RCC 7860 (cell line): ENCODE measurements around the gene LRG1.
A peak's percentile ranks its signal among the peaks of the same experiment; 100 is the strongest.
"Not testable (repeated sequence)": the region's sequence is repeated elsewhere in the genome, so short reads cannot be mapped to it uniquely, and the experiment has no call there.

Source experiments
- DNase-seq: peaks from one replicate; pipeline ENCODE4 v3.0.0-alpha.2; 2015; ENCODE audit warnings: low spot score
- FAIRE-seq: peaks from 2 replicates; lab custom pipeline; 2012; peaks lifted over from hg19 to GRCh38; lab: Jason Lieb, UNC

The LRG1 gene

DNA sequence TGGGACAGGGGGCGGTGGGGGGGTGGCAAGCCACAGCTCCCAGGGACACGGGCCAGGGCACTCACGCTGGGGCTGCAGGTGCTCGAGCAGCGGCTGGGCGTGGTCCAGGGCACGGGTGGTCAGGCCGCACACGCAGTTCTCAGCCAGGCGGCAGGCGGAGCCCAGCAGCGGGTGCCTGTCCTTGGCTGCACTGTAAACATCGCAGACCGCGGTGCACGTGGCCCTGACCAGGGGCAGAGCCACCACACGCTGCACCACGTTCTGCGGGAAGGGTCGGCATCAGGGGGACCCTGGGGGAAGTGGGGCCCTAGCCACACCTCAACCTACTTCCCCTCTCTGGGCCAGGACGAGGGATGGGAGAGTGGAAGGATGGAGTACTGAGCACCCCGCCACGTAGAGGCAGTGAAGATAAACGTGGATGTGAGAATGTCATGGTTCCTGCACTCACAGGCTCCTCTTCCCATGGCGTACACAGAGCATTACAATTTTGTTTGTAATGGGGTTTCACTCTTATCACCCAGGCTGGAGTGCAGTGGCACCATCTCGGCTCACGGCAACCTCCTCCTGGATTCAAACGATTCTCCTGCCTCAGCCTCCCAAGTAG, 8.2 kb downstream of the LRG1 start:
- no peak for FAIRE-seq

DNA sequence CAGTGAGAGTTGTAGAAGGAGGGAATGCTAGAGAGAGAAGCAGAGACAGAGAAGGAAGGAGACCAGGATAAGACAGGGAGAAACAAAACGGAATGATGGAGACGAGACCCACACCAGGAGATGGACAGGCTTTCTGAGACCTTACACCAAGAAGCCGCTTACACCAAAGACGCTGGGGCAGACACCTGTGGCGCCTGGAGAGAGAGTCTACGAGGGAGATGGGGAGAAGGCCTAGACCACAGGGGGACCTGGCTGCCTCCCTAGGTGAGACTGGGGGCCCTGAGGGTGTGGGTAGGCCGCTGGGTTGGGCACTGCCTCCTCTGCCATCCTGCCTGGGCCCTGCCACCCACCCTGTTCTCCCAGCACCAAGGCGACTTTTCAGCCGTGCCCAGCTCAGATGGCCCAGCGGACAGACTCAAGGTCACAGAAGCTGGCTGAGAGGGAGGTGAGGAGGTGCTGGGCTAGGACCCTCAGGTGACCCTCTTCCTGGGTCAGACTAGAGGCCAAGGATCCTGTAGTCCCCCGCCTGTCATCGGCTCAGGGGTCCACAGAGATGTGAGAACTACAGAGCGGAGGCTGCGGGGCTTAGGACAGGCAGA, 9.8 kb downstream of the LRG1 start:
- DNase-seq, result no peak
- no peak for FAIRE-seq

More for the DNA sequence above, 8.2 kb downstream of the LRG1 start:
- DNase-seq, result no peak

DNA sequence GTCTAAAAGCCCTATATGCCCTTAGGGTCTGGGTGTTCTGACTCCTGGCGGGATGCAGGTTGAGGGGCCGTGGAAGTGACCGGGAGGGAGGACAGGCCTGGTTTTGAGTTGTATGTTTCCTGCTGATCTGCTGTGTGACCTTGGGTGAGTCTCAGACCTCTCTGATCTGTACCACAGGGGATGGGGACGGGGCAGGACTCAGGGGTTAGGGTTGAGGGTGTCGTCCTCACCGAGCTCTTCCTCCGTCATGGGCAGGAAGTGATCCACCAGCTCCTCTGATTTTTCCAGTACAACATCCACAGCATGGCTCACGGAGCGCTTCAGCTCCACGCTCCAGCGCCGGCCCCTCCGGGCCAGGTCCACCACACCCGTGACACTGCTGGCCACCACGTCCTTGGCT, 11.0 kb downstream of the LRG1 start:
- DNase-seq (no peak), FAIRE-seq (no peak)

DNA sequence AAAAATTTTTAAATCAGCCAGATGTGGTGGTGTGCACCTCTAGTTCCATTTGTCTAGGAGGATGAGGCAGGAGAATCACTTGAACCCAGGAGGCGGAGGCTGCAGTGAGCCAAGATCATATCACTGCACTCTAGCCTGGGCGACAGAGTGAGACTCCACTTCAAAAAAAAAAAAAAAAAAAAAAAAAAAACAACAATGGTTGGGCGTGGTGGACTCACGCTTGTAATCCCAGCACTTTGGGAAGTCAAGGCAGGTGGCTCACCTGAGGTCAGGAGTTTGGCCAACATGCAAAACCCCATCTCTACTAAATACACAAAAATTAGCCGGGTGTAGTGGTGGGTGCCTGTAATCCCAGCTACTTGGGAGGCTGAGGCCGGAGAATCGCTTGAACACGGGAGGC, 12.5 kb downstream of the LRG1 start:
- not testable (repeated sequence) for DNase-seq, FAIRE-seq

DNA sequence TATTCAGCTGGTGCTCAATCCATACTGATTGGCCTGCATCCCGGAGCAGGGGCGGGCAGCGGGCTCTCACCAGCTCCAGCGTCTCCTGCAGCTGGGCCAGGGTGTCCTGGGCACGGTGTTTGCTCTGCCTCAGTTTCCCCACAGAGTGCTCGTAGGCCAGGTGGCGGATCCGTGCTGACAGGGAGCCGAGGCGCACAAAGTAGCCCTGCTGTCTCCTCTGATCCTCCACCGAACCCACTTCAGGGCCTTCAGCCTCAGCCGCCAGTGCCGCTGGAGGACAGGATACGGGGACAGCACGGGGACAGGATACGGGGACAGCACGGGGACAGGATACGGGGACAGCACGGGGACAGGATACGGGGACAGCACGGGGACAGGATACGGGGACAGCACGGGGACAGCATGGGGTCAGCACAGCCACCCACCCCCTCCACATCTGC, 14.3 kb downstream of the LRG1 start:
- no peak for FAIRE-seq

DNA sequence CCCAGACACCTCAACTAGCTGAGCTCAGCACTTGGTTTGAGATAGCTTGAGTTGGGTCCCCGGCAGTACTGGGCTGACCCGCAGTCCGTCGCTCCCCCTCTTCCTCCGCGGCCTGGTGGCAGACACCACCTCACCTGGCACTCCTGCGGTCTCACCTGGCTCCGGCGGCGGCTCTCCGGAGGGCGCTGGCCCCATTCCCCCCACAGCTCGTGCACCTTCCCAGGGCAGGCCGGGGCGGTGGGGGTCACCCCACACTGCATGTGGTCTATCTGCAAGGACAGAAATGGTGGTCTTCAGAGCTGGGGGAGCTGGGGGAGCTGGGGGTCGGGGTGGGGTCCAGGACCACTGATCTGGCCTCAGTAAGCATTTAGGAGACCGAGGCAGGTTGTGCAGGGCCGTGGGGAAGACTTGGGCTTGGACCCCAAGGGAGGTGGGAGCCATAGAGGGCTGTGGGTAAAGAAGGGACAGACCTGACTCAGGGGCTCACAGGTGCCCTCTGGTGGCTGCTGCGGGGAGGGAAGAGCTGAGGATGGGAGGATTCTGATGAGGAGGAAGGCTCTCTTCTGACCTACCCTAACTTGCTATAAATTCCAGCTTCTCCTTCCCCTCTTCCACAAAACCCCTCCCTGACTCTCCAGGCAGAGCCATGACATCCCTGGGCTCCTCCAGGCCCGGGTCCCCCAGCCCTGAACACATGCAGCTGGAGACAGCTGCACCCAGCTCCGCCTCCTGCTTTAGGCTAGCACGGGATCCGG, 14.9 kb downstream of the LRG1 start:
- FAIRE-seq, result no peak
- DNase-seq, result peak; percentile 33

More for the DNA sequence above, 14.3 kb downstream of the LRG1 start:
- DNase-seq, result no peak

DNA sequence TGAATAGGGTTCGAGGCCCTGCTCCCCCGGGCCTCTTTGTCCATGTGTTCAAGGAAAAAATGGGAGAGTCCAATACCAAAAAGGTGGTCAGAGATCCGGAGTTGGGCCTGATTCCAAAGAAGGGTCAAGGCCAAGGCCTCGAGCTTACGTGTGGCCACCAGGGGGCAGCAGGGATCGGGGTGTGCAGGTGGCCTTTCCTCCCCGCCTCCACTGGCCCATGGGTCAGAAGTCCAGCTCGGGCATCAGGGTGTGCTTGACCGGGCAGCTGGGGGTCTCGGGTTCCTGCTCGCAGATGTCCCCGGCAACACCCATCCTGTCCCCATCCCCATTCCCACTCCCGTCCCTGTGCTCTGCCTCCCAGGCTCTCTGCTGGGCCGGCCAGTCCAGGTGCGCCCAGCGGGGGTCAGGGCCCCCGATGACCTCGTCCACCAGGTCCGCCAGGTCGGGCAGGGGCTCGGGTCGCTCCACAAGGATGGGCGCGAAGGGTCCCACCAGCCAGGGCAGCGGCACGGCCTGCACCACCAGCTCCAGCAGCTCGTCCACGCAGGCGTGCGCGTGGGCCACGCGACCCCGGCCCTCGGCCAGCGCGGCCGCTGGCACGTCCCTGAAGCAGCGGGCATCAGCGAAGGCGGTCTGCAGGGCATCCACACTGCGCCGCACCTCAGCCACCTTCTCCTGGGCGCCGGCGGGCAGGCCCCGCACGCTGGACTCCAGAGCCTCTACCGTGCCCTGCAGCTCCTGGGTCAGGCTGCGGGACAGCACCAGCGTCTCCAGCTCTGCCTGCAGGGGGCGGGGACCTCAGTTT, 16.3 kb downstream of the LRG1 start:
- FAIRE-seq (no peak), DNase-seq (peak; percentile 13)

DNA sequence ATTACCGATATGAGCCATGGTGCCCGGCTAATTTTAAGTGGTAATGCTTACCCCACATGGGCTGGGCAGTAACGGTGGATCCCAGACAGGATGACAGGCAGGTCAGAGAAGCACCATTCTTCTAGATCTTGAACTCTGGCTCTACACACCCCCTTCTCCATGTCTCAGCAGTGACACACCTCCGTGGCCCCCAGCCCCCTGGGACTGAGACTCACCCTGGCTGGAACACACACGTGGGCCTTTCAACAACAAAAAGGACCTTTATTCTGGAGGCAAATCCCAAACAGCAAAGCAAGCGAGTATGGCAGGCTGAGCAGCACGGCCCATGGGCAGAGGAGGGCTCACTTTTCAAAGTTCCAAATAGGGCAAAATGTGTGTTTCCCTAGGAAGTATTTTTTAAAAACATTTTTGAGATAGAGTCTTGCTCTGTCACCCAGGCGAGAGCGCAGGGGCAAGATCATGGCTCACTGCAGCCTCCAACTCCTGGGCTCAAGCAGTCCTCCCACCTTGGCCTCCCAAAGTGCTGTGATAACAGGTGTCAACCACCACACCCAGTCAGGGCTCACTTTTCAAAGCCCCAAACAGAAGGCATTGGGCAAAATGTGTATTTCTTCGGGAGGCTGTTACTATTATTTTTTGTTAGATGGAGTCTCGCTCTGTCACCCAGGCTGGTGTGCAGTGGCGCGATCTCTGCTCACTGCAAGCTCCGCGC, 17.4 kb downstream of the LRG1 start:
- DNase-seq (no peak), FAIRE-seq (no peak)

DNA sequence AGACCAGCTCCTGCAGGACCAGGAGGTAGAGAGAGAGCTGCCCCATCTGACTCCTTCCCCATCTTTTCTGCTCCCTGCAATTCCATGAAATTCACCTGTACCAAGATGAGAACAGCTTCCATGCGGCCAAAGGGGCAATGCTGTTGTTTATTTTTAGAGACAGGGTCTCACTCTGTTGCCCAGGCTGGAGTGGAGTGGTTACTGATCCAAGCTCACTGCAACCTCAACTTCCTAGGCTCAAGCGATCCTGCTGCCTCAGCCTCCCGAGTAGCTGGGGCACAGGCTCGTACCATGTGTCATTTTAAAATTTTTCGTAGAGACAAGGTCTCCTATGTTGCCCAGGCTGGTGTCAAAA, 18.0 kb downstream of the LRG1 start:
- FAIRE-seq (no peak), DNase-seq (no peak)

DNA sequence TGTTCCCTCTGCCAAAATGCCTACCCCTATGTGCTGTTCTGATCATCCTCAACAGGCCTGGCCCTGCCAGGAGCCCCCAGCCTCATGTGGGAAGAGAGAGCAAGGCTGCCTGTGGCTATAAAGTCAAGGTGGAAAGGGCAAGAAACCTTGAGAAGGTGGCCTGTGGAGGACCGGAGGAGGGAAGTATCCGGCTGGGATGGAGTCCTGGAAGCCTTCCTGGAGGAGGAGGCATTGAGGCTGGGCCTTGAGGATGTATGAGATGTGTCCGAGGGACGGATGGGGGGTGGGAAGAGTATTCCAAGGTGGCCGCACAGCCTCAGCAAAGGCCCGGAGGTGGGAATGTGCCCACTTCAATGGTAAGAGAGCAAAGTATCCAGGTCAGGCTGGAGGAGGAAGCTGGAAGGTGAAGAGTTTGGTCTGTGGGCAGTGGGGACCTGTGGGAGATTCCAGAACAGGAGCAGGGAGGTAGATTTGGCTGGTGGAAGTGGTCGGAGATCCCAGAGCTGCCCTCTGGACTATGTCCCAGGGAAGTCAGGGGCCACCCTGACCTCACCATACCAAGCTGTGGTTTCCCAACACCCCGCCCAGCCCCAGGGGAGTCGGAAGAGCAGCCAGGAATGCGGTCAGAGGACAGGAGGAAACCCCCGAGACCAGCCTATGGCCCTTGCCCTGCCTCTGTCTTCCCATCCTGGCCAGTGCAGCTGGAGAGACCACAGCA, 18.5 kb downstream of the LRG1 start:
- peak; percentile 31 for DNase-seq
- no peak for FAIRE-seq

DNA sequence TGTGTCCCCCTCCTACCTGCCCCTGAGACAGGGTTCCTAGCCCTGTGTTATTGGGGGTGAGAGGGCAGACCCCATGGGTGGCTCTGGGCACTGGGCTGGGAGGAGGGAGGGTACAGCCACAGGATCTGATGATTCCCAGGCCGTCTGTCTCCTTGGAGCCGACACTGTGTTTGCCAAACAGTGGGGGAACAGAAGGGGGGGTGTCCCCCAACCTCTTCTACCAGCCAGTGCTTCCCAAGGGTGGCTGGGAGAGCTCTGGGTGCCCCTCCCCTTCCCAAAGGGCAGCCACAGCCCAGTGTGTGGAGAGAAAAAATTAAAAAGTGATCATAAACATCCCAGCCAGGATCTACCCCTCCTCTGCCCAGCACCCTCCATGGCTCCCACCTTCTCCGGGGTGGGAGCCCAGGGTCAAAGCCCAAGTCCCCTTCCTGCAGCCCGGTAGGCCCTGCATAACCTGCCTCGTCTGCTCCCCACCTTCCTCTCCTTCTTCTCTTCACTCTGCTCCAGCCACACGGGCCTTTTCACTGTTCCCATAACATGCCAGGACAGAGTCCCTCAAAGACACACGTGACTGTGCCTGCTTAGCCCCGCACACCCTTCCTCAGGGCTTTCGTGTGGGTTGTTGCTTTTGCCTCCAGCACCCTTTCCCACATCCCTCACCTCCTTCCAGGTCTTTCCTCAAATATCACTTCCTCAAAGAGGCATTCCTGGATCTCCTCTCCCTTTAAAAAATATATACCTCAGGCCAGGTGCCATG, 20.1 kb downstream of the LRG1 start:
- no peak for FAIRE-seq
- no peak for DNase-seq

DNA sequence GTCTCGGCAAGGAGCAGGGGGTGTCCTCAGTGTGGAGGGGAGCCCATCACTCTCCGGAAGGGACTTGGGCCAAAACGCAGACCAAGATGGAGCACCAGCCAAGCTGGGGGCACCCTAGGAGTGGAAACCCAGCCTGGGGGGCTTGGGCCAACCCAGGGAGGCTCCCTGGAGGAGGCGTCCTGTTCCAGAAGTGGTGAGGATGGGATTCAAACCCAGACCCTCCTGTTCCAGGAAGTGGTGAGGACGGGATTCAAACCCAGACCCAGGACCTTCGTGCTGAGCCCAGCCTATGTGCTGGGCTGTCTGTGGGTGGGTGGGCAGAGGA, 20.7 kb downstream of the LRG1 start:
- no peak for DNase-seq
- FAIRE-seq, result no peak

DNA sequence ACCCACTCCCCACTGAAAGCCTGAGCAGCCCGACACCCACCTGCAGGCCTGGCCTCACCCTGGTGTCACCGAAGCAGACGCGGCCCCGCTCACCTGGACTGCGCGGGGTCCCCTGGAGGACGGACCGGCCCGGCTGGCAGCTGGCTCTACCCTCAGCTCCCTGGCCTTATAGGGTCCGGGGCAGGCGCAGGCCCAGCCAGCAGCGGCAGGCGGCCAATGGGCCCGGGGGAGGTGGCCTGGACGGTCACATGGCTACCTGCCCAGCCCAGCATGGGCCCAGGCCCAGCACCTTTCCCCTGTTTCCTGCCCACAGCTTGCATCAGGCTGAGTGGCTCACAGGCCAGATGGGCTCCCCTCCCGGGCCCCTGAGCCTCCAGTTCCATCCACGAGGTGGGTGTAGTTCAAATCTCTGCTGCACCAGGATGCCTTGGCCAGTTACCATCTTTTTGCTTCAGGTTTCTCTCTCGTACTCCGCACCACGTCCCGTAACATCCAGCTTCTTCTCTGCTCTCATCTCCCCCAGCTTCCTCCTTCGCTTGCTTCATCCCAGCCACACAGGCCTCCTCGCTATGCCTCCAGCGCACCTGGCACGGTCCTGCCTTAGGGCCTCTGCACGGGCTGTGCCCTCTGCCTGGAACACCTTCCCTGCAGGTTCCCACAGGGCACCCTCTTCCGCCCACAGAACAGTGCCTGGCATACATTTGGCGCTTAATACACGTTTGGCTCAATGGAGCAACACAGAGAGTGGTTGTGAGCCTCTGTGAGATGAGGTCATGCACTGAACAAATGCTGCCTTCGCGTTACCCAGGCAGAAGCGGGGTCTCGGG, 21.3 kb downstream of the LRG1 start, which contains the start of gene PLIN4:
TSS of gene PLIN4 (minus strand) at position 142 of the 827 bp plus-strand sequence. CDS start 214 bp downstream, outside the sequence.
- DNase-seq (no peak), FAIRE-seq (no peak)

DNA sequence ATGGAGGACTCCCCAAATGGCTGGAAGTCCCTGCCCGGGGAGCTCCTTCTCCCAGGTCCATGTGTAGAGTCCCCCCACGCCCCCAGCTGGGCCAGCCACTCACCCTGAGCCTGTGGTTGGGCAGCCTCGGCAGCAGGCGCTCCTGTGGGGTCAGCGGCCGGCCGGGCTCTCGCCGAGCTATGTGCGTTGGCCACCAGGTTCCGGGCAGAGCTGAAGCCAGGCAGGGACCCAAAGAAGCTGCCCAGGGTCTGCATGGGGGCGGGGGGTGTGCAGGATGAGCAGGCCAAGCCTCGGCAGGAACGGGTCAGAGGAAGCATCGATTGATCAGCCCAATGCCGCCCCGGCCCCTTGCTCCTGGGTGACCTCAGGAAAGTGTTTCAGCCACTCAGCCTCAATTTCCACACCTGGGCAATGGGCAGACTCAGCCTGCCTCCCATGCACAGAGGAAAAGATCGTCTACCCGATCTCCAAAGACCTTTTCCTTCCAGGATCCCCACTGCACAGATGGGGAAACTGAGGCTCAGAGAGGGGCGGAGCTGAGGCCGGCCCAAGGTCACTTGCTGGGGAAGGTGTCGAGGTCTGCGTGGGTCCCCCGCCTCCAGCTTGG, 22.3 kb downstream of the LRG1 start:
- DNase-seq (no peak), FAIRE-seq (no peak)

DNA sequence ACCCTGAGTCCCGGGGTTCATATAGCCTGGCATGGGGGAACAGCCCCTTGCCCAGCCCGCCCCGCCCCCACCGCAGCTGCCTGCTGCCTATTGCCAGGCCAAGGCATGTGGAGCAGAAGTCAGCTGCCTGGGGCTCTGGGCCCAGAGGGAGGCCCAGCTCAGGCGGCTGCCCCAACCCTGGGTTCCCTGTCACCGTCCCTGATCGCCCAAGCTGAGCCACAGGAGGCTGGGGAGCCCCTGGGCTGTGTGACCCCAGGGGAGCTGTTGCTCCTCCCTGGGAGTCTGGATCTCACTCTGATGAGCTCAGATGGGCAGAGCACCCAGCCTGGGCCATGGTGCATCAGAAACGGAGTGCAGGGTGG, 22.9 kb downstream of the LRG1 start:
- DNase-seq, result no peak
- FAIRE-seq, result no peak

DNA sequence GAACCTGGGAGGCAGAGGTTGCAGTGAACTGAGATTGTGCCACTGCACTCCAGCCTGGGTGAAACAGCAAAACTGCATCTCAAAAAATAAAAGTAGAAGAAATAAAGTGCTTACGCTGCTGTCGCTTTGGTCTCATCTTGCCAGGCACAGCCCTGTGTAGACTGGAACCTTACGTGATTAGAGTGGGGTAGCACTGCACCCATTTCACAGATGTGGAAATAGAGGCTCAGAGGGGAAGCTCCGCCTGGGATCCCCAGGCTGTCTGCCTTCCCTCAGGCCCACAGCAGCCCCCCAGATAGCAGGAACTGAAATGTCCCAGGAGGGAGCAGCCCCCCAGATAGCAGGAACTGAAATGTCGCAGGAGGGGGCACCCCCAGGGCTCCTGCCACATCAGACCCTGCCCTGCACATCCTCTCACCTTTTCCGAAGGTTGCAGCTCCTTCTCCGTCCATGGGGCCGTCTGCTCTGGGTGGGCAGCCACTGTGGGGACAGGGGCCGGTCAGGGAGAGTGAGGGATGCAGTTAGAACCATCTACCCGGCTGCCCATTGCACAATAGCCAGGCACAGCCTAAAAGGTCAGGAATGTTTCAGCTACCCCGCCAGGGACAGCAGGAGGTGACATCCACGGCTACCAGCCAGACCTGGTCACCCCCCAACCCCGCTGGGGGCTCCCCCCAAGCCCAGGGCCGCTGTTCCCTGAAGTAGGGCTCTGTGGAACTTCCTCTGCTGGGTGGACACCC, 23.5 kb downstream of the LRG1 start:
- no peak for FAIRE-seq
- DNase-seq, result no peak

DNA sequence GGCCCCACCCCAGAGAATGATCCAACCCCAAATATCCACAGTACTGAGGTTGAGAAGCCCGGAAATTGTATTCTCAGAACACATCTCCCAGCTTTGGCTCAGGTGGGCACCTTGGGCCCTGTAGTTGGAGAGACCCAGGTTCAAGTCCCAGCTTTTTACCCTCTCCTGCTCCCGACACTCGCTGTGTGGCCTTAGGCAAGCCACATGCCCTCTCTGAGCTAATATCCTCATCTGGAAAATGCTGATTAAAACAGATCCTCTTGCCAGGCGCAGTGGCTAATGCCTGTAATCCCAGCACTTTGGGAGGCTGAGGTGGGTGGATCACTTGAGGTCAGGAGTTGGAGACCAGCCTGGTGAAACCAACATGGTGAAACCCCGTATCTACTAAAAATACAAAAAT, 24.1 kb downstream of the LRG1 start:
- no peak for DNase-seq
- FAIRE-seq, result no peak

DNA sequence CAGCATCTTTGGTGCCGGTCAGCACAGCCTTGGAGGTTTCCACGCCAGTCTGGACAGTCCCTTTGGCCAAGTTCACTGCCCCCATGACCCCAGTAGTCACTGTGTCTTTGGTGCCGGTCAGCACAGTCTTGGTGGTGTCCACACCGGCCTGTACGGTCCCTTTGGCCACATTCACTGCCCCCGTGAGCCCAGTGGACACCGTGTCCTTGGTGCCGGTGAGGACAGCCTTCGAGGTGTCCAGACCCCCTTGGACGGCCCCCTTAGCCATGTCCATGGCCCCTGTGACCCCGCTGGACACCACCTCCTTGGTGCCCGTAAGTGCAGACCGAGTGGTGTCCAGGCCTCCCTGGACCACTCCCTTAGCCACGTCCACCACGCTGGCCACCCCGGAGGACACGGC, 26.6 kb downstream of the LRG1 start:
- DNase-seq (no peak), FAIRE-seq (no peak)
